Measurements from ENCODE around the gene PIBF1.
"Not testable (repeated sequence)": the region's sequence is repeated elsewhere in the genome, so short reads cannot be mapped to it uniquely, and the experiment has no call there.

Gene PIBF1

GRCh38 chr13:72908416-72908815, 126.5 kb downstream of the PIBF1 start:
- no peak for TF ChIP-seq GATA1 (IDR thresholded peaks at IDR 0.05; ENCODE audit: low read depth, low read length)
- no peak for TF ChIP-seq POLR2A (IDR thresholded peaks at IDR 0.05; ENCODE audit: low read length)
- no peak for DNase-seq

- TF ChIP-seq POLR2A (IDR thresholded peaks at IDR 0.05; ENCODE audit: low read length), result no peak
- TF ChIP-seq GATA1 (IDR thresholded peaks at IDR 0.05; ENCODE audit: low read depth, low read length), result no peak
- DNase-seq, result no peak
Measured at GRCh38 chr13:72911981-72912380, 130.0 kb downstream of the PIBF1 start.

- DNase-seq, result no peak
- TF ChIP-seq GATA1 (IDR thresholded peaks at IDR 0.05; ENCODE audit: low read depth, low read length), result no peak
Measured at GRCh38 chr13:72920097-72920496, 138.2 kb downstream of the PIBF1 start.

GRCh38 chr13:72931311-72931710, 149.4 kb downstream of the PIBF1 start:
- TF ChIP-seq POLR2A (IDR thresholded peaks at IDR 0.05; ENCODE audit: low read length) (no peak), GATA1 (IDR thresholded peaks at IDR 0.05; ENCODE audit: low read depth, low read length) (no peak)

GRCh38 chr13:72932250-72932649, 150.3 kb downstream of the PIBF1 start:
- TF ChIP-seq GATA1 (IDR thresholded peaks at IDR 0.05; ENCODE audit: low read depth, low read length), result no peak
- no peak for TF ChIP-seq POLR2A (IDR thresholded peaks at IDR 0.05; ENCODE audit: low read length)
- DNase-seq, result no peak

More at GRCh38 chr13:72931311-72931710, 149.4 kb downstream of the PIBF1 start:
- no peak for DNase-seq

- DNase-seq, result not testable (repeated sequence)
Measured at GRCh38 chr13:72946267-72946666, 164.3 kb downstream of the PIBF1 start.

GRCh38 chr13:72952529-72953141, 170.7 kb downstream of the PIBF1 start:
- no peak for TF ChIP-seq GATA1 (IDR thresholded peaks at IDR 0.05; ENCODE audit: low read depth, low read length)
- DNase-seq, result no peak

GRCh38 chr13:72953391-72953965, 171.5 kb downstream of the PIBF1 start:
- TF ChIP-seq POLR2A (IDR thresholded peaks at IDR 0.05; ENCODE audit: low read length) (no peak), GATA1 (IDR thresholded peaks at IDR 0.05; ENCODE audit: low read depth, low read length) (no peak)
- no peak for DNase-seq

- TF ChIP-seq POLR2A (IDR thresholded peaks at IDR 0.05; ENCODE audit: low read length) (no peak), GATA1 (IDR thresholded peaks at IDR 0.05; ENCODE audit: low read depth, low read length) (no peak)
- no peak for DNase-seq
Measured at GRCh38 chr13:72959643-72960042, 177.7 kb downstream of the PIBF1 start.

GRCh38 chr13:72960114-72960513, 178.2 kb downstream of the PIBF1 start:
- TF ChIP-seq POLR2A (IDR thresholded peaks at IDR 0.05; ENCODE audit: low read length) (no peak), GATA1 (IDR thresholded peaks at IDR 0.05; ENCODE audit: low read depth, low read length) (no peak)
- no peak for DNase-seq

GRCh38 chr13:72960541-72960940, 178.6 kb downstream of the PIBF1 start:
- TF ChIP-seq POLR2A (IDR thresholded peaks at IDR 0.05; ENCODE audit: low read length) (no peak), GATA1 (IDR thresholded peaks at IDR 0.05; ENCODE audit: low read depth, low read length) (no peak)
- DNase-seq, result no peak

- TF ChIP-seq POLR2A (IDR thresholded peaks at IDR 0.05; ENCODE audit: low read length) (no peak), GATA1 (IDR thresholded peaks at IDR 0.05; ENCODE audit: low read depth, low read length) (no peak)
- DNase-seq, result no peak
Measured at GRCh38 chr13:72963762-72964161, 181.8 kb downstream of the PIBF1 start.

- TF ChIP-seq GATA1 (IDR thresholded peaks at IDR 0.05; ENCODE audit: low read depth, low read length) (no peak), POLR2A (IDR thresholded peaks at IDR 0.05; ENCODE audit: low read length) (no peak)
Measured at GRCh38 chr13:72970301-72970880, 188.5 kb downstream of the PIBF1 start.

GRCh38 chr13:72970956-72971355, 189.0 kb downstream of the PIBF1 start:
- DNase-seq, result no peak
- TF ChIP-seq GATA1 (IDR thresholded peaks at IDR 0.05; ENCODE audit: low read depth, low read length) (no peak), POLR2A (IDR thresholded peaks at IDR 0.05; ENCODE audit: low read length) (no peak)

More at GRCh38 chr13:72970301-72970880, 188.5 kb downstream of the PIBF1 start:
- no peak for DNase-seq

- no peak for TF ChIP-seq POLR2A (IDR thresholded peaks at IDR 0.05; ENCODE audit: low read length)
- no peak for TF ChIP-seq GATA1 (IDR thresholded peaks at IDR 0.05; ENCODE audit: low read depth, low read length)
- DNase-seq, result no peak
Measured at GRCh38 chr13:72973234-72973633, 191.3 kb downstream of the PIBF1 start.
